Fibroblast of peridontal ligament (primary cell): ENCODE measurements around the gene IGLON5.

Experiments
- DNase-seq: peaks from one replicate; pipeline ENCODE4 v3.0.0-alpha.2; 2010; ENCODE audit errors: extremely low read depth

The IGLON5 gene

DNA sequence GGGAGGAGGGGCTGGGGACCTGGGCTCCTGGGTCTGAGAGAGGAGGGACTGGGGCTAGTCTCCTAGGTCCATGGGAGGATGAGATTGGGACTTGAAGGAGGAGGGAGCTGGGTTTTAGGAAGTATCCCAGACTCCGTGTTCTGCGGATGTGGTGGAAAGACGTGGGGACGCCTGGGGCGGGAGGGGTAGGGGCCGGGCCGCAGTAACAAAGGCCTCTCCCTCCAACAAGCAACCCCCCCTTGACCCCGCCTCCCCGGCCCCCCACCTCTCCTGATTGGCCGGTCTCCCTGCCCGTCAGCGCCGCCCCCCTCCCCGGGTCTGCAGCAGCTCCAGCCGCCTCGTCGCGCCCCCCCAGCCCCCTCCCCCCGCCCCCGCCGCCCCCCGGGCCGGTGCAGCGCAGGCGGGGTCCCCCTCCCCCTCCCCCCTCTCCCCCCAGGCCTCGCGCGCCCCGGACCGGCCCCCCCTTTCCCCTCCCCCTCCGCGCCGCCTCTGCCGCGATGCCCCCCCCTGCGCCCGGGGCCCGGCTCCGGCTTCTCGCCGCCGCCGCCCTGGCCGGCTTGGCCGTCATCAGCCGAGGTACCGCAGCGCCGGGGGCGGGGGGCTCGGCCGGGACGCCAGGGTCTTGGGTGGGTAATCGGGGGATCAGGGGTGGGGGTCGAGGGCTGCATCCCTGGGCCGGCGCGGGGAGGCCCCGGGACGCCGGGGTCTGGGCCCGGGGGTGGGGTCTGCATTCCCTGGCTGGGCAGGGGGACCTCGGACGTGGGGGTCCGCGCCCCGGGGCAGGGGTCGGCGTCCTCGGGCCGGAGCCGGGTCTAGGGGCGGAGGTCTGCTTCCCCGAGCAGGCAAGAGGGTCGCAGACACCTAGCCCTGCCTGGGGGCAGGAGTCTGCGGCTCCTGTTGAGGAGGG lies at the start of gene IGLON5:
Gene IGLON5 (plus strand): TSS at position 294 of the 907 bp plus-strand sequence. CDS start 204 bp downstream, at position 498.
- DNase-seq = no peak

DNA sequence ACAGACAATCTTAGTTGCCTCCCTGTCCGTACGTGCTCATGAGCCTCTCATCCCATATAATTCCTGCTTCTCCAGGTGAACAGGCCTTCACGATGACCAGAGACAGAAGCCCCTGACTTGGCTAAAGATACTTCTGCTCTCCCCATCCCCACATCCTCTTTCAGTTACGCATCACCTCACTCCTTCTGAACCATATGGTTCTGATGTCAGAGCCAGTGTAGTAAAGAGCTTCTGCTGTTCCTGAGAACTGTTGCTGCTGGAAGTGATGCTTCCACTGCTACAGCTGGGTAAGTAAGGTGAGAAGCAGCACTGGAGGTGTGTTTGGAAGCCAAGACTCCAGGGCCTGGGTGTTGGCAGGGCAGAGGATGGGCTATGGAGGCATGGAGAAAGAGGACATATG lies 47.6 kb upstream of the IGLON5 start:
- DNase-seq = no peak

DNA sequence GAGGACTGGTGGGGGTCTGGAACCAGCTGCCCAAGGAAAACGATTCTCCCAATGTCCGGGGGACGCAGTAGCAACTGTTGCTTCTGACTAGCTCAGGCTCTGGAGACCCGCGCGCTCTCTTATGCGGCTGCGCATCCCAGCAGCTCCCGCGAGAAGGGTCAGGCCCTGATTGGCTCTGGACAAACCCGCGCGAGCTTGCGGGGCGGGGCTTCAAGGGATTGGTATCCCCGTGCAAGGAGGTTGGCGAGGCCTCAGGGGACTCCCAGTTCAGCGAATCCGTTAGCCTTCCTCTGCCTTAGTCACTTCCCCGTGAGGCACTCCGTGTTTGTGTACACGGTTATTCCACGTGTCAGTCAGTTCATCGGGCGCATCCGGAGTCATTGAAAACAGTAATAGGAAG lies 40.4 kb upstream of the IGLON5 start:
- DNase-seq = no peak

DNA sequence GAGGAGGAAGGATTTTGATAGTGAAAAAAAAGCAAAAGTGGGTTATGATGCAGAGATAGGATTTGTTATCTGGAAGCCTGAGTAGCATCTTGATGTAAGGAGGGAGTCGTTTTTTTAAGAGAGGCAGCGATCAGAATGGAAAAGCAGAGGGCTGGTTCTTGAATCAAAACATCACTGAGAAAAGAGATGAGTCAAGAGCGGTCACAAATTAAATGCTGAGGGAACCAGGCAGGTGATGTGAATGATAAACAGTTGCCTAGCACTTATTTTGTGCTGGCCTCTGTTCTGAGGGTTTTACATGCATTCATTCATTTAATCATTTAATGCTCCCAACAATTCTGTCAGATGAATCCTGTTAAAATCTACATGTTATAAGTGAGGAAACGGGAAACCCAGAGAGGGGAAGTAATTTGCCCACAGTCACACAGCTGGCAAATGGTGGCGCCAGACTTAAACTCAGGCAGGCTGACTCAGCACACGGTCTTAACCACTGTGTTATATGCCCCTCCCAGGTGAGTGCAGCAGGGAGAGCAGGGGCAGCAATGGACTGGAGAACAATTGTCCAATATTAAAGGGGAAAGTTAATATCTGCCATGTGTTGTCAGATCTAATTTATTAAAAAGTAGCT lies 39.1 kb upstream of the IGLON5 start:
- DNase-seq = no peak

DNA sequence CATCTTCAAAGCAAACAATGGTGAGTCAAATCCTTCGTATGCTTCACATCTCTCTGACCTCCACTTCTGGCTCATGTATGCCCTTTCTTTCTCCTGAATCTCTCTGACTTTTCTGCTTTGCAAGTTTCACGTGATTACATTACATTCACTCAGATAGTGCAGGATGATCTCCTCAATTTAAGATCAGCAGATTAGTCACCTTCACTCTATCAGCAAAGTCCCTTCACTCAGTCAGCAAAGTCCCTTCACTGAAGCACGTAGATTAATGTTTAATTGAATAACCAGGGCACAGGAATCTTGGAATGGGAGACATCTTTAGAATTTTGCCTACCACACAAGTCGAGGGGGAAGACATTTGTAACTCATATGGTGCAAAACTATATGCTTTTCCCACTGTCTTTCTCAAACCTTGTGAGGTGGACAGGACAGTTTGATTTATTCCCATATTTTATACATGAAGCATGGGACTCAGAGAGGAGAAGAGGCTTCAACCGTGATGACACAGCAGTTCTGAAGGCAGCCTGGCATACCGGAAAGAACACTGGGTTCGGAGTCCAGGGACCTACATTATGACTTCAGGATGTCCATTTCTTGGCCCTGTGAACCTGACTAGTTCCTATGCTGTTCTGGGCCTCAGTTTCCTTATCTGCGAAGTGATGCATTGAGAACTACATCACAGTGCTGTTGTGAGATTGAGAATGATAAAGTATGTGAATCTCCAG lies 37.2 kb upstream of the IGLON5 start:
- DNase-seq = no peak

DNA sequence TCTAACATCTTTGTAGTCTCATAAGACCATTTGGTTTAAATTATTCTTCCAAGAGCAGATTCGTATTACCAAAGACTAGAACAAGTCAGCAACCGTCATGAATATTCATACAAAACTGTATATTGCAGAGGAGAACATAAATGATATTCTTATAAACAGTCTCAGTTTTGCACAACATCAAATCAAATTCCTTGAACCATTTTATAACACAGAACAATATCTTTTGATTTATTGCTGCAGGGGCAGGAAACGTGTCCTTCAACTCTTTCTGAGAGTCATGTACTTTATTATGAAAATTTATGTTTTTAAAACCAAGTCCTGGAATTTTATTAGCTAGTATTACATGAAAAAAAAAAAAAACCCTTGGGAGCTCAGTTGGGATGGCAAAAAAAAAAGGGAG lies 34.3 kb upstream of the IGLON5 start:
- no peak for DNase-seq

DNA sequence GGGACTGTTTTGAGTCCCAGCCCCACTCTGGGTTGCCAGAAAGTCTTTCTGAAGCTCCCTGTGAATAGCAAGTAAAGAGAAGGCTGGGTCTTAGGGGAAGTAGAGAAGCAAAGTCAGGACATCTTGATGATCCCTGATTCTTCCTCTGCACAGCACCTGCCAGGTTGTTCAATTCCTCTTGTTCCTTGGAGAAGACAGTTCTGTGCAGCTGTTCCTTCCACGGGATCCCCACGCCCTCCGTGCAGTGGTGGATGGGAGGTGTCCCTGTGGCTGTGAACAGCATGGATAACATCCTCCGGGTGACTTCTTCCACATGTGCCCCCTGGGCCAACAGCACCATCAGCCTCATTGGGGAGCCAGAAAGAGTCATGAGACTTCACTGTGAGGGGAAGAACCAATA lies 29.1 kb upstream of the IGLON5 start:
- DNase-seq = no peak

GRCh38 chr19:51285682-51286081 lies 25.8 kb upstream of the IGLON5 start:
- no peak for DNase-seq

GRCh38 chr19:51289635-51290034 lies 21.8 kb upstream of the IGLON5 start:
- no peak for DNase-seq

DNA sequence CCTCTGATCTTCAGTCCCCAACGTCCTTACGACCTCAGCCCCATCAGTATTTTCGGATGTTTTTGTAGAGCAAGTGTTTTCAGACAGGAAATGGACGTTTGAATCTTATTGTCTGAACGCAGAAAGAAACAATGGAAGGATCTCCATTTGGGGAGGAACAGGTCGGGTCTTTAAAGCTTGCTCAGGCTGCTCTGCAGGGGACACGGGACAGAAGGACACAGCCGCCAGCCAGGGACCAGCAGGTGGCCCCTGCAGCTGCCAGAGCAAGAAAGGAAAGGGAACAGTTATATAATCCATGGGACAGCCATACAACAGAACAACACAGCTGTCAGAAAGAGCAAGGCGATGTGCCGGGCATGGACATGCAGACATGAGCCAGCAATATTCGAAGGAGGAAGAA lies 18.5 kb upstream of the IGLON5 start:
- DNase-seq = no peak

DNA sequence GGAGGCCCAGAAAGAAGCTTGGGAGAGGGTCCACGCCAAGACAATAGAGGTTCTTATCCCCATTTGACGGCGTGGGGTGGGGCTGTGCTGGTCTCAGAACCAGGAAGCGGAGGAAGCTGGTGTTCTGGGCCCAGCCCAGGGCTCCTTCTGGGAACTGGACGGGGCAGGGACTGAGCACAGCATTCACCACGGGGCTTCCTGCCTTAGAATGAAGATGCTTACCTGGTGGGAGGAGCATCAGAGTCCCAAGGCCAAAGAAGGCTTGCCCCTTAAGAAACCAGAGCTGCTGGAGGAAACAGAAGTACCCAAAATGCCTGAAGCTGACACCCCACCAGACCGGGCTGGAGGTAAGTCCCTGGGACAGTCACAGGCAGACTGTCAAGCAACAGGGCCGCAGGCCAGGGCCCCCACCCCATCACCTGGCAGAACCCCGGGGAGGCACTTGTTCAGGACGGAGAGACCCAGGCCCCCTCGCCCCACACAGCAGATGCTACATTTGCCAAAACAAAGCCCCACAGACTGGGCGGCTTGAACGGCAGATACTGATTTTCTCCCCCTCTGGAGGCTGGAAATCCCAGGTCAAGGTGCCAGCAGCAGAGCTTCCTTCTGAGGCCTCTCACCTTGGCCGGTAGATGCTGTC lies 17.8 kb upstream of the IGLON5 start:
- DNase-seq = no peak

DNA sequence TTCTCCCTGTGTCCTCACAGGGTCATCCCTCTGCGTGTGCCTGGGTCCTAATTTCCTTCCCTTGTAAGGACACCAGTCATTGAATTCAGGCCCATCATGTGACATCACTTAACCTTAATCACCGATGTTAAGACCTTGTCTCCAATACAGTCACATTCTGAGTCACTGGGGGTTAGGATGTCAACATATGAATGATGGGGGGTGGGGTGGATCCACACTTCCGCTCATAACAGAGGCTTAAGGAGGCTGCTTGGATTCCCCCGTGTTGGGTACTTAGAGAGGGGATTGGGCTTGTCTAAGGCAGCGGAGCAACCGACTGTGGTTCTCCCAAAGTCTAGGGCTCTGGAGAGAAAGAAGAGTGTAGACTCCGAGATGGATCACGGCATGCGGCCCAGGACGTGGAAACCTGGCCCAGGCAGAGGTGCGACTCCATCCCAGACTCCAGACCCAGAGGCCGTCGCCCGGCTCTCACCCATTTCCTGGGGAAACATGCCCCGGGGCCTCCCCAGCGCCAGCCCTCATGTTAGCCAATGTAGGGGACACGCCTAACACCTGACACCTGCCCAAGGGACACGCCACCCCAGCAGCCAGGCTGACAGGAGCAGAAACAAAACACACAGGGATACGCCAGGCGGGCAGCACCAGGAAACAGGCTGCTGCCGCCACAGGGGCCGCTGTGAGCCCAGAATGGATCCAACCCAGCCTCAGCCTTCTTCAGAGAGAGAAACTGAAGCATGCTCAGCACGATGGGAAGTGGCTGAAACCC lies 17.1 kb upstream of the IGLON5 start:
- no peak for DNase-seq

DNA sequence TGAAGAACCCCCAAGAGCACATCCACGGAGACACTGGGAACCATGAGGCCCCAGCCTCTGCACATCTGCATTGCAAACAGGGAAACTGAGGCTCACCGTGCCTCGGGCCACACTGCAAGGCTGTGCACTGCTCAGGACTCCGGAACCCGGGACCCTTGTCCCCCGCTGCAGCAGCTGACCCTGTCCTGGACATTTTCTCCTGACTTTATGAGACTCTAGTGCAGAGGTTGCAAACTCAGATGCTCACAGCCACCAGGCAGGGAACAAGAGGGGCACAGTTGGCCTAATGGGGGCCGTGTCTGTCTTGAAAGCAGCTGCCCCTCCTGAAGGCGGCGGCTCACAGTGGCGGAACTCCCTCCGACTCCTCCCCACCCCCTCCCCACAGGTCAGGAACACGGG lies 16.5 kb upstream of the IGLON5 start:
- no peak for DNase-seq

- no peak for DNase-seq
Observed at GRCh38 chr19:51295382-51296126, 15.9 kb upstream of the IGLON5 start.

DNA sequence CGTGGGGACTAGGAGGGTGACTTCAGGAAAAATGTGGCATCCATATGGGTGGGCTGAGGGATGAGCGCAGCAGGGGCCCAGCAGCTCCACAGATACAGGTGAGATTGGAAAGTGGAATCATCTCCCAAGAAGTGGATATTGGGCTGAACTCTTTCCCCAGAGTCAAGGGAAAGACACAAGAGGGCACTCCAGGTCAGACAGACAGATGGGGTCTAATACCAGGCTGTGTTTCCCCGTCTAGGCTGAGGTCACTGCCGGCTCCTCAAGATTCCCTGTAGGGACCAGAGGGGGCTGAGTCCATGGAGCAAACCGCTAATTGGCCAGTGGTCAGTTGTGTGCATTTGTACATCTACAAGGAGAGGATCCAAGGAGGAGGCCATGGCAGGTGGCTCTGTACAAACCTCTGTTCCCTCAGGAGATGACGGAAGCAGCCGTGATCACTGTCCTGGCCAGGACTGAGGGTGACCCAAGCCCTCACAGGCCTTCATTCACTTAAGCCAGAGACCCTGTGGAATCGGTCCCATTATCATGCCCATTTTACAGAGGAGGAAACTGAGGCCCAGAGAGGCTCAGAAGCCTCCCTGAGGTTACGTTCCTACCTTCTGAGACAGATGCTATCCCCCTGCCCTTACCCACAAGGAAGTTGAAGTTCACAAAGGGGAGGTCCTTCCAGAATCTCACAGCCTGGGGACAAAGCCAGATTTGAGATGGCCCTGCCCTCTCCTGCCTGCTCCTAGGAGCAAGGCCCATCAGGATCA lies 14.9 kb upstream of the IGLON5 start:
- no peak for DNase-seq

DNA sequence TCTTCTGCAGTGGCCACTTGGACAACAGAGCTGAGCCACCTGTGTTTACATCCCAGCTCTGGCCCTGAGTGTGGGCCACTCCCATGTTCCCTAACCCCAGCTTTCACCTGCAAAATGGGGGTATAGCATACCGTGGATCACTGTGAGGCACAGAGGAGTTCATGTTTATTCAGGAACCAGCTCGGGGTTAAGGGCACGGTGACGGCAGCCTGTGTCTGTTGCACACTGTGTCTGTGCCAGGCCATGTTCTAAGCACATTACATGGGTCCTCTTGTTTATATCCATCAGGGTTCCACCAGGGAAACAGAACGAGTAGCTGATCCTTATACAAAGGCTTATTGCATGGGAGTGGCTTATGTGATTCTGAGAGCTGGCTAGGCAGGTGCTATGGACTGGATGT lies 14.0 kb upstream of the IGLON5 start:
- no peak for DNase-seq

GRCh38 chr19:51301266-51301665 lies 10.2 kb upstream of the IGLON5 start:
- no peak for DNase-seq

- no peak for DNase-seq
Observed at GRCh38 chr19:51305479-51305878, 6.0 kb upstream of the IGLON5 start.

DNA sequence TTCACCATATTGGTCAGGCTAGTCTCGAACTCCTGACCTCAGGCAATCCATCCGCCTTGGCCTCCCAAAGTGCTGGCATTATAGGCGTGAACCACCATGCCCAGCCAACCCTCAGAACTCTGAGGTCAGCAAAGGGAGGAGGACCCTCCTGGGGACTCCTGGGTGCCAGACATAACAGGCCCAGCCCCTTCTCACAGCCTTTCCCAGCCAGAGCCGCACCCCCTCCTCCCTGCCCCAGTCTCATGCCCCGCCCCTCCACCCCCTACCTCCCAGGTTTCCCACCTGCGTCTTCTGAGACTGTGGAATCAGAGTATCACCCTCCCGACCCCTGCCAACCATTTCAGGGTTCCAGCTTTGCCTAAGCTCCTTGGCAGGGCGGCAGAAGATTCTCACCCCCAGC lies 5.2 kb downstream of the IGLON5 start:
- no peak for DNase-seq

GRCh38 chr19:51317376-51317775 lies 5.9 kb downstream of the IGLON5 start:
- DNase-seq = no peak
